Activated CD4-positive, alpha-beta T cell treated with anti-CD3 and anti-CD28 coated beads, Interleukin-2, amount 50 U/mL, for 24 hours (primary cell): ENCODE measurements around the gene SCNN1B.

ENCODE experiments used
- DNase-seq, 2 donors: peaks; one replicate each; pipeline ENCODE4 v3.0.0-alpha.2; 2020; ENCODE audit warnings: low read depth in 1 of 2, low spot score in 1 of 2

The SCNN1B gene

DNA sequence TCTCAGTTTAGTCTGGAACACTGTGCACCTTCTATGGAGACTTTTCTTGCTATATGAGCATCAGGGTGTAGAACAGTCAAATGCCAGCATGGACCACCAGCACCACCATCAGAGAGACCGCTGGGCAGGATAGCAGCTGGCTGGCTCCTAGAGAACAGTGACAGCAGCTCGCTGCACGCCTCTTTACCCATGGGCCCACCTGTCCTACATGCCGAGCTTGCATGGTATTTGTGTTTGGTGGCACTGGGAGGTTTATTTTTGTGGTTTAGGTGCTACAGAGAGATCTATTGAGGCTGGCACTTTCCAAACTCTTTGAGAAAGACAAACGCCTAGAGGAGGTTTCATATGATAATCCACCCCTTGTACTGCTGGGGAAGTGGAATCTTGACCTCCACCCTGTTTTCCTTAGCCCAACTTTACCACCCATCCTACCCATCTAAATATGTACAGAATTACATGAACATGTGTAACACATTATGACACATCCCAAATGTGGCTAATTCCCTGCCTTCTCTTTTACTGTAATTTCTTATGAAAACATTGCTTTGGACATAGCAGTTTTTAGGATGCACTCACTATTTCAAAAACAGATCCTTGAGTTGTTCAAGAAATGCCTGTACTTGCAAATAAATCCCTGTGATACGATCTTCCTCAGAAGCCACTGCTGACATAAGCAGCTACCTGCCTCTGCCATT lies 104.6 kb downstream of the SCNN1B start:
- DNase-seq, result no peak

DNA sequence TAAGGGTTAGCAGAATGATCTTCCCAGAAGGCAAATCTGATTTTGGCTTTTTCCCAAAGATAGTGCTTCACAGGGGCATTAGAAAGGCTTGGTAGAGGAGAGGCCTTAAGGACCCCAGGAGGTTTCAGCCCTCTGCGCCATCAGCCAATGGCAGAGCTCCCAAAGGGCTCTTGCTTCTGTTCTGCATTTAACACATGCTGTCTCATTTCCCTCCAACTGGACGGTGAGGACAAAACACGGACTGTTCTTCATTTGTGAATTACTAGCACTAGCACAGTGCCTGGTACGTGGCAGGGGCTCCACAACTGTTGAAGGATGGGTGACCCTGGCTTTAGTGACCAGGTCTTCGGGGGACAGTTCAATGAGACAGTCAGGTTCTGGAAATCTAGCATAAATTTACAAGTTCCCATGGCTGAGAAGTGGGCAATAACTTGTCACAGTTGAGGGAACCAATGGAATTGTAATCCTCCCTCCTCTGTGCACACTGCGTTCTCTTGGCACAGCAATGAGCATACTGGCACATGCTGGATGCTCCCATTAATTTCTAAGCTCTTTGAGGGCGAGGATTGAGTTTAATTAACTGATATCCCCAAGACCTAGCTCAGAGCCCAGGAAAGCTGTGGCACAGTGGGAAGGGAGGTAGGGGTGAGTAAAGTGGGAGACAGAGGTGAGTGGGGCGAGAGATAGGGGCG lies 105.5 kb downstream of the SCNN1B start:
- no peak for DNase-seq

DNA sequence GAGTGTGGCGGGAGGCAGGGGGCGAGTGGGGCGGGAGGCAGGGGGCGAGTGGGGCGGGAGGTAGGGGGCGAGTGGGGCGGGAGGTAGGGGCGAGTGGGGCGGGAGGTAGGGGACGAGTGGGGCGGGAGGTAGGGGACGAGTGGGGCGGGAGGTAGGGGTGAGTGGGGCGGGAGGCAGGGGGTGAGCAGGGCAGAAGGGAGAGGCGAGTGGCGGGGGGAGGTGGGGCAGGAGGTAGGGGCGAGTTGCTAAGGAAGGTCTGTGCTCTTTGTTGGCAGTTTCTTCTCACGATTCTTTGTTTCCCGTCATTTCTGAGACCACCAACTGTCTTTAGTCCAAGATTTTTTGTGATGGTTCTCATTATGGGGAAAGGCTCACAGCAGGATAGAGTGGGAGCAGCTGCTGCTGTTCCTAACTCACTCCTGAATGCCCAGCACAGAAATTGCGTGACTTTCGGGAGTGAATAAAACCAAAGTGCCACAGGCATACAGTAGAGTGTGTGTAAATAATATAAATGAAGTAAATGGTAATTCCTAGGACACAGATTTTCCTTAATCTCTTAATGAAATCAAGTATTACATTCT lies 106.2 kb downstream of the SCNN1B start:
- DNase-seq, result no peak

DNA sequence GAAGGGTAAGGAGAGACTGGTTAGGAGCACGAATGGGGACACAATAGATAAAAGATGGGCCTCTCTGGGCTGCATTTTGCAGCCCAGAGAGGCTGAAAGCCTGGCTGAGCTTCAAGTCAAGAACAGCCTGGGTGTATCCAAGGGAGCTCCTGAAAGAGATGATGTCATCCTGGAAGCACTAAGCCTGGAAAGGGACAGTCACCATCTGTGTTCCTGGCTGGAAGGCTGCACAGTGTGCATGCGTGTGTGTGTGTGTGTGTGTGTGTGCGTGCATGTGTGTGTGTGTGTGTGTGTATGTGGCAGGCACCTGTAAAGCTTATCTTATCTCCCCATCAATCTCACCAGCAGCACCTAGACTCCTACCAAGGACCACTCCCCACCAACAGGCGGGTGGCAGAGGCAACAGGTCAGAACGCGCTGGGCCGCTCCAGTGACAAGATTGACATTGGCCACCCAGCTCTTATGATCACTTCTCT lies 106.8 kb downstream of the SCNN1B start:
- DNase-seq, result no peak

DNA sequence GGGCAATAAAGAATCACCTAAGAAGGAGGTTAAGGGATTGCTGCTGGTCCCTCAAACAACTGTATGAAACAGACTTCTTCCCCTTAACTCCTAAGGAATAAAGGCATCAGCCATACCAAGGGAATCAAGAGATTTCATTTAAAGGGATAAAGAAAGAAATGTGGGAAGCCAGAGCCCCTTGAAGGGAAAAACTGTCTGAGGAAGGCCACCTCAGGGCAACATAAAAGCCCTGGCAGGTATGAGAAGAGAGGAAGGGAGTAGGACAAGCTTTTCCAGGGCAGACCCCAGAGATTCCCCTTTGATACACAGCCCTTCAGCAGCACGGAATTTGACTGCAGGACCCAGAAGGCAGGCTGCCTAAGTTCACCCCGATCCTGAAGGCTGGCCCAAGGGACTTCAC lies 107.4 kb downstream of the SCNN1B start:
- DNase-seq, result no peak

DNA sequence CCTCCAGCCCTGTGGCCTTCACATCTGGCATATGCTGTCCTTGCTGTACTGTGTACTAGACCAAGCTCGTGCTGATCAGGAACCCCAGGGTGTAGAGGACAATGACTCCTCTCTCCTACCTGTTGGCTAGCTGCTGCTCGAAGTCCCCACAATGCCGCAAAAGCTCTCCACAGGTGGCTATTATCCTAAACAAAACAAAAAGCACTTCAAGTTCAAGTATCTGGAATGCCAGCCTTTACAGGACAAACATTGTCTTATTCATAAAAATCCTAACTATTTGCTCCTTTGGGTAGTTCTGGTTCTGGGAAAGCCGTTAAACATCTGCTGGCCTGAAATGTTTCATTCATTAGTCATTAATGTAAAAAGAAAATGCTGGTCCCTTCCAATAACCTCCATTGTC lies 108.1 kb downstream of the SCNN1B start:
- no peak for DNase-seq

DNA sequence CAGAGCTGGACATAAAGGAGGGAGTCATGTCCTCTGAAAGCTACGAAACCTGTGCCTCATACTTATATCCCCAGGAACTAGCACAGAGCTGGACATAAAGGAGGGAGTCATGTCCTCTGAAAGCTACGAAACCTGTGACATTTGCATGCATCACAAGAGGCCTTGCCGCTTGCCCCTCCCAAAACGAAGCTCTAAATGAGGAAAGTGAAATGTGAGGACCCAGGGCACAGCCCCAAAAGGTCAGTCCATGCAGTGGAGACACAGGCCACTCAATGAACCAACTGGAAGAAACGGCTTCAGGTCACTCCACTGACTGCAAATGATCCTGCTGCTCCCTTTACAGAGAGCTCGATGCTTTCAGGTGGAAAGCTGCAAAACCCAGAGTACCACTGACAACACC lies 112.6 kb downstream of the SCNN1B start:
- DNase-seq, result no peak

DNA sequence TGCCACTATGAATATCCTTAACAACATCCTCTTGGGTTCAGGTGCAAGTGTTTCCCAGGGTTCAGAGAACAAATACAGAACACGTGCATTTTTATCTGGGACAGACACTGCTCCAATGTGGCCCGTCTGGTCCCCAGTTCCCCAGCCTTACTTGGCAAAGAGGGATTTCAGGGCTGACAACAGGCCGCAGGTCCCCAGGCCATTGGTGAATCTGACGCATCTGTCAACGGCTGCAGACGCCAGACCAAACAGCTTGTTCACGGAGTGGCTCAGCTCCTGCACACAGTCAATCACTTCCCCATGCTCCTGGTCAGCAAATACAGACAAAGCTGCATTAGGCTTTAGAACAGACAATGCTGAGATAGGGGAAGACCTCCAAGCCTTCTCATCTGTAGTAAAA lies 114.7 kb downstream of the SCNN1B start:
- no peak for DNase-seq

DNA sequence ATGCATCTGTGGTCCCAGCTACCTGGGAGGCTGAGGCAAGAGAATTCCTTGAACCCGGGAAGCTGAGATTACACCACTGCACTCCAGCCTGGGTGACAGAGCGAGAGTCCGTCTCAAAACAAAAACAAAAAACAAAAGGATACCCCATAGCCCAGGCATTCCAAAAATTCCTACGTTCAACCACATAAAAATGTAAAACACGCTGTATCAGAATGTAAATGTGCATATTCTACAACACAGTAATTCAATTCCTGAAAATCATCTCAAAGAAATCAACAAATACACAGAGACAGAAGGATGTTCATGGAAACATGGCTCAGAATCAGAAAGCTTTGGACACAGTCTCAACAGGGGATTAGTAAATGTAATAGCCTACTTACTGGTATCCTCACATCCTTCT lies 117.9 kb downstream of the SCNN1B start:
- DNase-seq, result no peak

DNA sequence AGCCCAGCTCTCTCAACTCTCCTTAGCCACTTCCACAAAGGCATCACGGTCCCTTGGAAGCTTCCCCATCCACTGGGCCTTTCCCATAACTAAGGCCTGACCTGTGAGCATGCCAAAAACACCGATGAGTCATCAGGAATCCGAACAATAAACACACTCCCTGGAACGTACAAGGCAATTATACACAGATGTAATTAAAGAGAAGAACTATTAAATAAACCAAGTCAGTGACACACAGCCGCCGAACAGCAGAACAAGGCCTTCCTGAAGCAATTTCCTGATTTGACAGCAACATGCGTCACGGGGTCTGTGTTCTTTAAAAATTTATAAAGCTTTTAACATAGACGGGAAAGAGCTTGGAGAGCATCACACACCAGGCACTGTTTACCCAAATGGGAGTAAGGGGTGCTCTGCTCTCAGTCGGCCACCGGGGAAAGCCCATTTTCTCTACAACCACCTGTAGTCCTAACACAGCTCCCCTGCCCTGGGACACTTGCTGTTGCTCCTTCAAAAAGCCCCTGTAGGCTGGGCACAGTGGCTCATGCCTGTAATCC lies 121.5 kb downstream of the SCNN1B start:
- DNase-seq, result no peak

DNA sequence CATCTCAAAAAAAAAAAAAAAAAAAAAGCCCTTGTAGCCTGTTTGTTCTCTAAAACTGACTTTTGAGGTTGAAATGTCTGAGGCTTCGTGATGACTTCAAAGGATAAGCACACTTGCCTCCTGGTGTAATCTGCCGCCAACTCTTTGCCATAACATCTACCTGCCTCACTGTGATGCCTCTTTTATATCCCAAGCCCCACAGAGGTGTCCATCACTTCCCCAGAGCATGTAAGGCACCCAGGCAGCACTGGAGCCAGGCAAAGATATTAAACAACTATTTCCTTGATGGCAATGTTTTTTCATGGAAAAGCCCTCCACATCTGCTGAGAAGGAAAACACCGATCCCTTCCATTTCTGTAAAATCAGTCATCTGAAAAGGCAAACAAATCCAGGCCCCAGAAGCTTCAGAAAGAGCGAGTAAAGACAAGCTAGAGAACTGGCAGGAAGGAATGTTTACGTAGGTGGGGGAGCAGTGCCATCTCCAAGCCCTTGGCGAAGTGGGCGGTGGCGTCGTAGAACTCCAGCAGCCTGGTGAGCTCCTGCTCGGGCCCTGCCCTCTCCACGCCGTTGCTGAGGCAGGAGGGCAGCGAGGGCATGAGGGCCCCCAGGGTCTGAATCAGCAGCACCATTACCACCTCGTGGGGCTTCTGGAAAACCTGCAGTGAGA lies 122.3 kb downstream of the SCNN1B start:
- DNase-seq, result no peak

DNA sequence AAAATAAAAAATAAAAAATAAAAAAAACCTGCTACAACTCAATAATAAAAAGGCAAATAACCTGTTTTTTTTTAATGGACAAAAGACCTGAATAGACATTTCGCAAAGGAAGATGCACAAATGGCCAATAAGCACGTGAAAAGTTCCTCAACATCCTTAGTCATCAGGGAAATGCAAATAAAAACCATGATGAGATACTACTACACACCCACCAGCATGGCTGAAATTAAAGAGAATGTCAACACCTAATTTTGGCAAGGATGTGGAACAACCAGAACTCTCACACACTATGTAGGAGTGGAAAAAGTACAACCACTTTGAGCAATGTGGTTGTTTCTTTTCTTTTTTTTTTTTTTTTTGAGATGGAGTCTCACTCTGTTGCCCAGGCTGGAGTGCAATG lies 126.2 kb downstream of the SCNN1B start:
- DNase-seq, result no peak
